HCT116 (cell line): Measurements from ENCODE around the gene SDHD. TPM values are rescaled to one million over a fixed set of nuclear protein-coding genes. Genes with fewer than 3 reads are reported as not detected.
"Not testable (repeated sequence)": the region's sequence is repeated elsewhere in the genome, so short reads cannot be mapped to it uniquely, and the experiment has no call there.

Source experiments
- ATAC-seq: fragments of 200-7000 bp; cut with Tn5 transposase; 2 replicates; pipeline ENCODE4 v1.9.1; 2020; ENCODE audit warnings: mild to moderate bottlenecking, moderate library complexity
- BruUV-seq: library from RNA; stranded (reverse); fragments of 400-500 nt; replicated peaks from 2 replicates; lab custom pipeline; 2021; lab: Mats Ljungman, UMichigan
- CTCF ChIA-PET: fragments of 300-600 bp; sonication (Branson Sonifier 250); formaldehyde crosslinking; loops from one replicate; lab custom pipeline; 2021; ENCODE audit warnings: antibody characterized with exemption; lab: Charles Lee
- POLR2A ChIA-PET: fragments of 300-600, 350-600 bp; sonication (Branson Sonifier 250); formaldehyde crosslinking; loops from one replicate; lab custom pipeline; 2021; ENCODE audit warnings: antibody characterized with exemption; lab: Charles Lee
- RAD21 ChIA-PET, 2 experiments: fragments of 300-600 bp; sonication (Branson Sonifier 250); formaldehyde crosslinking; loops; one replicate each; lab custom pipeline; 2023; ENCODE audit warnings: low total read pairs in 2 of 2; ENCODE audit not compliant: uncharacterized antibody in 2 of 2, unreplicated experiment in 2 of 2, low non-redundant PET in 1 of 2; lab: Charles Lee
- DNase-seq: peaks from one replicate; pipeline ENCODE4 v3.0.0-alpha.2; 2010; ENCODE audit warnings: low read depth, low spot score
- H2AFZ ChIP-seq: fragments of 200-600 bp; shearing (Covaris generic), sonication (generic); 2 replicates; pipeline ENCODE4 v1.6.1; 2017; ENCODE audit warnings: low read depth, mixed run types, mixed read lengths, antibody characterized with exemption, low read length; ENCODE audit not compliant: poor library complexity, severe bottlenecking
- H3K27ac ChIP-seq: 2 replicates; pipeline ENCODE4 v1.5.1; 2012; ENCODE audit warnings: low read depth, low read length
- H3K27me3 ChIP-seq: fragments of 200-600 bp; sonication (generic); 2 replicates; pipeline ENCODE4 v1.6.1; 2016; ENCODE audit warnings: mixed run types, low read length, mixed read lengths; ENCODE audit not compliant: insufficient read depth
- H3K36me3 ChIP-seq, 2 experiments: fragments of 200-500 bp in 1 of 2; fragments of 200-600 bp in 1 of 2; sonication (Bioruptor generic) in 1 of 2; sonication (generic) in 1 of 2; 2 replicates each; pipeline versions ENCODE4 v1.5.1 to v1.6.1; 2014 to 2016; ENCODE audit warnings: low read length in 2 of 2, inconsistent platforms in 1 of 2, mixed read lengths in 1 of 2, mixed run types in 1 of 2; ENCODE audit not compliant: insufficient read depth in 2 of 2, control insufficient read depth in 1 of 2
- H3K4me1 ChIP-seq, 2 experiments: fragments of 200-600 bp in 1 of 2; sonication (generic) in 1 of 2; 2 replicates each; pipeline versions ENCODE4 v1.5.1 to v1.6.1; 2012 to 2017; ENCODE audit warnings: low read length in 2 of 2, inconsistent platforms in 1 of 2, mild to moderate bottlenecking in 1 of 2, mixed read lengths in 1 of 2, mixed run types in 1 of 2, moderate library complexity in 1 of 2; ENCODE audit not compliant: insufficient read depth in 2 of 2, control insufficient read depth in 1 of 2
- H3K4me2 ChIP-seq: fragments of 200-600 bp; sonication (generic); 2 replicates; pipeline ENCODE4 v1.6.1; 2017; ENCODE audit warnings: mixed run types, low read length, mixed read lengths
- H3K4me3 ChIP-seq, 2 experiments: fragments of 200-600 bp in 1 of 2; sonication (generic) in 1 of 2; replicated peaks in 1 of 2; 2 replicates each; pipeline ENCODE4 v1.5.1; 2011 to 2016; ENCODE audit warnings: low read length in 2 of 2, control low read depth in 1 of 2, low read depth in 1 of 2, mild to moderate bottlenecking in 1 of 2, mixed read lengths in 1 of 2, mixed run types in 1 of 2
- H3K79me2 ChIP-seq: fragments of 200-600 bp; sonication (generic); 2 replicates; pipeline ENCODE4 v1.6.1; 2017; ENCODE audit warnings: mild to moderate bottlenecking, mixed run types, low read length, moderate library complexity, mixed read lengths; ENCODE audit not compliant: insufficient read depth
- H3K9ac ChIP-seq: fragments of 200-600 bp; sonication (generic); 2 replicates; pipeline ENCODE4 v1.6.1; 2016; ENCODE audit warnings: low read length, mixed read lengths
- H3K9me2 ChIP-seq: fragments of 200-600 bp; sonication (generic), shearing (Covaris generic); 2 replicates; pipeline ENCODE4 v1.6.1; 2017; ENCODE audit warnings: mixed run types, mild to moderate bottlenecking, moderate library complexity; ENCODE audit not compliant: insufficient read depth
- H3K9me3 ChIP-seq, 2 experiments: fragments of 200-500 bp in 1 of 2; fragments of 200-600 bp in 1 of 2; sonication (Bioruptor generic) in 1 of 2; sonication (generic) in 1 of 2; 2 replicates each; pipeline ENCODE4 v1.6.1; 2014 to 2017; ENCODE audit warnings: low read length in 2 of 2, mixed read lengths in 2 of 2, inconsistent platforms in 1 of 2, low read depth in 1 of 2, mild to moderate bottlenecking in 1 of 2, mixed run types in 1 of 2, moderate library complexity in 1 of 2; ENCODE audit not compliant: control insufficient read depth in 1 of 2, insufficient read depth in 1 of 2
- H4K20me1 ChIP-seq: fragments of 200-600 bp; sonication (generic), shearing (Covaris generic); 2 replicates; pipeline ENCODE4 v1.6.1; 2017; ENCODE audit warnings: mixed run types, mild to moderate bottlenecking, moderate library complexity; ENCODE audit not compliant: insufficient read depth
- ELF1 ChIP-seq: IDR thresholded peaks from 2 replicates; pipeline ENCODE4 v1.6.1; 2012; ENCODE audit warnings: low read depth, borderline replicate concordance
- EZH2 ChIP-seq: fragments of 200-600 bp; sonication (generic); IDR thresholded peaks from 2 replicates; pipeline ENCODE4 v1.6.1; 2017; ENCODE audit warnings: antibody characterized with exemption, mixed run types
- EZH2phosphoT487 ChIP-seq: fragments of 200-600 bp; IDR thresholded peaks from 2 replicates; pipeline ENCODE4 v1.6.1; 2018; ENCODE audit warnings: antibody characterized with exemption, borderline replicate concordance
- FOSL1 ChIP-seq: IDR thresholded peaks from 2 replicates; pipeline ENCODE4 v1.6.1; 2012; ENCODE audit warnings: low read depth
- SP1 ChIP-seq: IDR thresholded peaks from 2 replicates; pipeline ENCODE4 v1.6.1; 2012; ENCODE audit warnings: low read depth
- TCF7L2 ChIP-seq: IDR thresholded peaks from 2 replicates; pipeline ENCODE4 v1.7.0; 2011; ENCODE audit warnings: borderline replicate concordance, inconsistent platforms; ENCODE audit not compliant: insufficient read depth, insufficient read length; ENCODE audit errors: extremely low read depth
- intact Hi-C: fragments of 100-400 bp; cut with micrococcal nuclease; formaldehyde crosslinking; loops from 2 replicates; pipeline ENCODE4 v1.10.0; 2022
- total RNA-seq: library from RNA; stranded (reverse); gene quantifications from one replicate; pipeline ENCODE4 v1.2.1, GENCODE V29; 2021; ENCODE audit not compliant: unreplicated experiment
- TF ChIP-seq, protein P1 (sequence below): IDR thresholded peaks from 2 replicates; pipeline ENCODE4 v1.6.1; 2012; ENCODE audit warnings: low read depth
- TF ChIP-seq, protein P2 (sequence below): IDR thresholded peaks from 2 replicates; pipeline ENCODE4 v1.6.1; 2012

The SDHD gene
- total RNA-seq, 1 experiment from 2014 or later = 129 TPM

DNA sequence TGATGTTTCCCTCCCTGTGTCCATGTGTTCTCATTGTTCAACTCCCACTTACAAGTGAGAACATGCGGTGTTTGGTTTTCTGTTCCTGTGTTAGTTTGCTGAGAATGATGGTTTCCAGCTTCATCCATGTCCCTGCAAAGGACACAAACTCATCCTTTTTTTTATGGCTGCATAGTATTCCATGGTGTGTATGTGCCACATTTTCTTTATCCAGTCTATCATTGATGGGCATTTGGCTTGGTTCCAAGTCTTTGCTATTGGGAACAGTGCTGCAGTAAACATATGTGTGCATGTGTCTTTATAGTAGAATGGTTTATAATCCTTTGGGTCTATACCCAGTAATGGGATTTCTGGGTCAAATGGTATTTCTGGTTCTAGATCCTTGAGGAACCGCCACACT lies 40.0 kb upstream of the SDHD start:
- intact Hi-C loops, H4K20me1 ChIP-seq, DNase-seq, H3K4me3 ChIP-seq, BruUV-seq, H2AFZ ChIP-seq, H3K9ac ChIP-seq, H3K27ac ChIP-seq, H3K27me3 ChIP-seq, CTCF ChIA-PET, H3K9me2 ChIP-seq, RAD21 ChIA-PET, POLR2A ChIA-PET, H3K9me3 ChIP-seq, ATAC-seq, H3K4me2 ChIP-seq: not testable (repeated sequence)
- peaks cover 36% of the 10 kb centered on the region for H3K79me2 ChIP-seq
- H3K36me3 ChIP-seq = peaks cover 22 to 26% of the 10 kb centered on the region in 2 experiments; a peak in 2 of 4 replicates
- H3K4me1 ChIP-seq = peaks cover 21 to 43% of the 10 kb centered on the region in 2 experiments

DNA sequence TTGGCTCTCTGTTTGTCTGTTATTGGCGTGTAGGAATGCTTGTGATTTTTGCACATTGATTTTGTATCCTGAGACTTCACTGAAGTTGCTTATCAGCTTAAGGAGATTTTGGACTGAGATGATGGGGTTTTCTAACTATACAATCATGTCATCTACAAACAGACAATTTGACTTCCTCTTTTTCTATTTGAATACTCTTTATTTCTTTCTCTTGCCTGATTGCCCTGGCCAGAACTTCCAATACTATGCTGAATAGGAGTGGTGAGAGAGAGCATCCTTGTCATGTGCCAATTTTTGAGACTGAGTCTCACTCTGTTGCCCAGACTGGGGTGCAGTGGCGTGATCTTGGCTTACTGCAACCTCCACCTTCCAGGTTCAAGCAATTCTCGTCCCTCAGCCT lies 38.4 kb upstream of the SDHD start:
- RAD21 ChIA-PET, H2AFZ ChIP-seq, H3K9me2 ChIP-seq, intact Hi-C loops, H3K4me3 ChIP-seq, H3K9me3 ChIP-seq, CTCF ChIA-PET, H3K9ac ChIP-seq, ATAC-seq, H4K20me1 ChIP-seq, BruUV-seq, H3K27me3 ChIP-seq, POLR2A ChIA-PET, DNase-seq: not testable (repeated sequence)
- H3K4me1 ChIP-seq = peaks cover 7 to 27% of the 10 kb centered on the region in 2 experiments; a peak in 3 of 4 replicates
- H3K79me2 ChIP-seq = peaks cover 31% of the 10 kb centered on the region
- H3K4me2 ChIP-seq = peak overlapping the region; percentile 52
- H3K36me3 ChIP-seq = peaks cover 34 to 35% of the 10 kb centered on the region in 2 experiments; a peak in 2 of 4 replicates
- peak overlapping the region; percentile 41 for H3K27ac ChIP-seq

DNA sequence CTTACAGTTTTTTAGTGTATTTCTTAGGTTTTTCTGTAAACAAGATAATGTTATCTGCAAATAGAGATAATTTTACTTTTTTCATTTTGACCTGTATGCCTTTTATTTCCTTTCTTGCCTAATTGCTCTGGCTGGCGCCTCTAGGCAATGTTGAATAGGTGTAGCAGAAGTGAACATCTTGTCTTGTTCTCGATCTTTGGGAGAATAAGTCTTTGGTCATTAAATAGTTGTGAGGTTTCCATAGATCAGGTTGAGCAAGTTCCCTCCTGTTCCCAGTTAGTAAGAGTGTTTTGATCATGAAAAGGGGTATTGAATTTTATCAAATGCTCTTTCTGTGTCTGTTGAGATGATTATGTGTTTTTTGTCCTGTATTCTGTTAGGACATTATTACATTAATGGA lies 36.9 kb upstream of the SDHD start:
- intact Hi-C loops = no loop called here
- BruUV-seq = no TSS peak
- peaks cover 6 to 15% of the 10 kb centered on the region in 2 experiments; a peak in 3 of 4 replicates for H3K4me1 ChIP-seq
- peaks cover 28% of the 10 kb centered on the region for H3K79me2 ChIP-seq
- CTCF ChIA-PET = no interaction called here
- ATAC-seq = no peak
- H4K20me1 ChIP-seq = no peaks in the 10 kb centered on the region
- no peaks in the 10 kb centered on the region for H3K27me3 ChIP-seq
- H3K9ac ChIP-seq = no peak overlapping the region
- H3K36me3 ChIP-seq = peaks cover 31 to 43% of the 10 kb centered on the region in 2 experiments; a peak in 2 of 4 replicates
- no peak overlapping the region for H3K4me3 ChIP-seq
- H2AFZ ChIP-seq = no peak overlapping the region
- H3K27ac ChIP-seq = no peak overlapping the region
- no peak for DNase-seq
- no peaks in the 10 kb centered on the region for H3K9me3 ChIP-seq
- RAD21 ChIA-PET = no interaction called here
- no peak overlapping the region for H3K4me2 ChIP-seq
- no peaks in the 10 kb centered on the region for H3K9me2 ChIP-seq
- POLR2A ChIA-PET = interaction anchor here (0.8 kb wide), 1 partner anchor 8 kb away, joined by 5 read pairs; no protein-coding TSS in a partner anchor
- TF ChIP-seq ELF1 (no peak), EZH2 (no peak), SP1 (no peak), EZH2phosphoT487 (no peak), TCF7L2 (no peak), FOSL1 (no peak)
- TF ChIP-seq, protein P1, sequence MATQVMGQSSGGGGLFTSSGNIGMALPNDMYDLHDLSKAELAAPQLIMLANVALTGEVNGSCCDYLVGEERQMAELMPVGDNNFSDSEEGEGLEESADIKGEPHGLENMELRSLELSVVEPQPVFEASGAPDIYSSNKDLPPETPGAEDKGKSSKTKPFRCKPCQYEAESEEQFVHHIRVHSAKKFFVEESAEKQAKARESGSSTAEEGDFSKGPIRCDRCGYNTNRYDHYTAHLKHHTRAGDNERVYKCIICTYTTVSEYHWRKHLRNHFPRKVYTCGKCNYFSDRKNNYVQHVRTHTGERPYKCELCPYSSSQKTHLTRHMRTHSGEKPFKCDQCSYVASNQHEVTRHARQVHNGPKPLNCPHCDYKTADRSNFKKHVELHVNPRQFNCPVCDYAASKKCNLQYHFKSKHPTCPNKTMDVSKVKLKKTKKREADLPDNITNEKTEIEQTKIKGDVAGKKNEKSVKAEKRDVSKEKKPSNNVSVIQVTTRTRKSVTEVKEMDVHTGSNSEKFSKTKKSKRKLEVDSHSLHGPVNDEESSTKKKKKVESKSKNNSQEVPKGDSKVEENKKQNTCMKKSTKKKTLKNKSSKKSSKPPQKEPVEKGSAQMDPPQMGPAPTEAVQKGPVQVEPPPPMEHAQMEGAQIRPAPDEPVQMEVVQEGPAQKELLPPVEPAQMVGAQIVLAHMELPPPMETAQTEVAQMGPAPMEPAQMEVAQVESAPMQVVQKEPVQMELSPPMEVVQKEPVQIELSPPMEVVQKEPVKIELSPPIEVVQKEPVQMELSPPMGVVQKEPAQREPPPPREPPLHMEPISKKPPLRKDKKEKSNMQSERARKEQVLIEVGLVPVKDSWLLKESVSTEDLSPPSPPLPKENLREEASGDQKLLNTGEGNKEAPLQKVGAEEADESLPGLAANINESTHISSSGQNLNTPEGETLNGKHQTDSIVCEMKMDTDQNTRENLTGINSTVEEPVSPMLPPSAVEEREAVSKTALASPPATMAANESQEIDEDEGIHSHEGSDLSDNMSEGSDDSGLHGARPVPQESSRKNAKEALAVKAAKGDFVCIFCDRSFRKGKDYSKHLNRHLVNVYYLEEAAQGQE = no peak
- TF ChIP-seq, protein P2, sequence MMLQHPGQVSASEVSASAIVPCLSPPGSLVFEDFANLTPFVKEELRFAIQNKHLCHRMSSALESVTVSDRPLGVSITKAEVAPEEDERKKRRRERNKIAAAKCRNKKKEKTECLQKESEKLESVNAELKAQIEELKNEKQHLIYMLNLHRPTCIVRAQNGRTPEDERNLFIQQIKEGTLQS = no peak
